ENCODE results near the gene NLGN4X. TPM values are rescaled to one million over a fixed set of nuclear protein-coding genes. Genes with fewer than 3 reads are reported as not detected.

Gene NLGN4X
- total RNA-seq, 1 donor from 2014 or later, result 4.2 TPM

DNA sequence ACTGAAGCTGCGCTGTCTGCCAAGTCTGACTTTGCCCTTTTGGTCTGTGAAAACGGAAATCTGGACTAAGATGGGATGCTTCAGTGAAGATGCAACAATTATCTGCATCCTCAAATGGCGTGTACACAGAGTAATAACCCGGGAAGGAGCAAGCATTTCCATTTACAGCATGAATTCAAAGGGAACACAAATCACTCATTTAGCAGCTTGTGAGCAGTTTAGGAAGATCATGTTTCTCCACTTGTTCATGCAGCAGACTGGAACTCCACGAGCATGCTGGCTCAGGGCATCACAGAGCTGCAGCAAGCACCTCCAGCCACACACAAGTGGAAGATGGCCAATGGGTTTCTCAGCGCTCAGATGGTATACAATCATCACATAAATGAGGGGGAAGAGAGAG, 175.5 kb downstream of the NLGN4X start:
- TF ChIP-seq, protein P1, sequence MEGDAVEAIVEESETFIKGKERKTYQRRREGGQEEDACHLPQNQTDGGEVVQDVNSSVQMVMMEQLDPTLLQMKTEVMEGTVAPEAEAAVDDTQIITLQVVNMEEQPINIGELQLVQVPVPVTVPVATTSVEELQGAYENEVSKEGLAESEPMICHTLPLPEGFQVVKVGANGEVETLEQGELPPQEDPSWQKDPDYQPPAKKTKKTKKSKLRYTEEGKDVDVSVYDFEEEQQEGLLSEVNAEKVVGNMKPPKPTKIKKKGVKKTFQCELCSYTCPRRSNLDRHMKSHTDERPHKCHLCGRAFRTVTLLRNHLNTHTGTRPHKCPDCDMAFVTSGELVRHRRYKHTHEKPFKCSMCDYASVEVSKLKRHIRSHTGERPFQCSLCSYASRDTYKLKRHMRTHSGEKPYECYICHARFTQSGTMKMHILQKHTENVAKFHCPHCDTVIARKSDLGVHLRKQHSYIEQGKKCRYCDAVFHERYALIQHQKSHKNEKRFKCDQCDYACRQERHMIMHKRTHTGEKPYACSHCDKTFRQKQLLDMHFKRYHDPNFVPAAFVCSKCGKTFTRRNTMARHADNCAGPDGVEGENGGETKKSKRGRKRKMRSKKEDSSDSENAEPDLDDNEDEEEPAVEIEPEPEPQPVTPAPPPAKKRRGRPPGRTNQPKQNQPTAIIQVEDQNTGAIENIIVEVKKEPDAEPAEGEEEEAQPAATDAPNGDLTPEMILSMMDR (IDR thresholded peaks at IDR 0.05), result no peak
- intact Hi-C loops (cut with DNase I), result no loop called here
- no peak for DNase-seq

DNA sequence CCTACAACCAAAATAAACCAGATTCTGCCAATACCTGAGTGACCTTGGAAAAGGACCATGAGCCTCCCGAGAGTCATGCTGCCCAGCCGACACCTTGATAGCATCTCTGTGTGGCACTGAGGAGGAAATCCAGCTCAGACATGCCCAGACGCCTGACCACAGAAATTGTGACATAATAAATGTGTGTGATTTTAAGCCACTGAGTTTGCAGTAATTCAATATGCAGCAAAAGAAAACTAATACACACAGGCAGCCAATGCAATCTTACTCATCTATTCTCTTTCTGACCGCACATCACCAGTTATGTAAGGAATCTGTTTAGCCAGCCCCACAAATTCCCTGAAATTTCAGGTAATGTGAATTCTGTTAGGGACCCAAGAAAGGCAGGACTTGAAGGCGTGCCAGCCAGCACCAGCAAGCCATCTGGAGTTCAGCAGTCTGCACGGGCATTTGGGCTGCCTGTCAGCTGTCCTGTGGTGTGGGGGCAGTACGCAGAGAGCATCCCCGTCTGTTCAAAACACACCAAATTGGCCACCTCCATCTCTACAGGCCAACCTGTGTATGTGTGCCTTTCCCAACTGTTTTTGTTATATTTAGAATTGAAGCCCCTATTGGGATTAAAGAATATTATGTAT, 176.4 kb downstream of the NLGN4X start:
- H3K27me3 ChIP-seq, result no peaks in the 10 kb centered on the region
- intact Hi-C loops (cut with DNase I), result no loop called here
- H3K36me3 ChIP-seq, result no peaks in the 10 kb centered on the region
- TF ChIP-seq, protein P1 (IDR thresholded peaks at IDR 0.05), result no peak
- H3K4me3 ChIP-seq, result no peak overlapping the region
- DNase-seq (no peak), ATAC-seq (no peak)
- no peaks in the 10 kb centered on the region for H3K4me1 ChIP-seq
- H3K9me3 ChIP-seq, result no peaks in the 10 kb centered on the region
- no peak overlapping the region for H3K27ac ChIP-seq

More for the DNA sequence above, 175.5 kb downstream of the NLGN4X start:
- H3K36me3 ChIP-seq, result no peaks in the 10 kb centered on the region
- no peak for ATAC-seq
- H3K4me3 ChIP-seq, result no peak overlapping the region
- no peak overlapping the region for H3K27ac ChIP-seq
- no peaks in the 10 kb centered on the region for H3K9me3 ChIP-seq
- no peaks in the 10 kb centered on the region for H3K4me1 ChIP-seq
- no peaks in the 10 kb centered on the region for H3K27me3 ChIP-seq

DNA sequence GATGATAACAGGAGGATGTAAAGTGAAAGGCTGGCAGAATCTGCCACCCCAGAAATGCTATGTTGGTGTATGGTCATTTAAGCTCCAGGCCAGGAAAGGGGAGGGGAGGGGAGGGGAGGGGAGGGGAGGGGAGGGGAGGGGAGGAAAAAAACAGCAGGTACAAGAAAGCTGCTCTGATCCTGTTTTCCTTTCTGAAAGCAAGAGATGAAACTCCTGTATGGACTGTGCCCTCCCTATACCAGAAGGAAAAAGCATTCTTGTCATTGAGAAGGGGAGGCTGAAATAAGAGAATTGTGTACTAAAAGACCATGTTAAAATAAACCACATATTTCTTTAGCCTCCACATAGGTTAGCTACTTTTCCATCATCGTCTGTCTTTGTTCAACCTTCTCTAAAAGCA, 179.5 kb downstream of the NLGN4X start:
- Histone ChIP-seq H3K9me3 (no peaks in the 10 kb centered on the region), H3K27ac (no peak overlapping the region), H3K36me3 (no peaks in the 10 kb centered on the region), H3K4me3 (no peak overlapping the region), H3K4me1 (no peaks in the 10 kb centered on the region), H3K27me3 (no peaks in the 10 kb centered on the region)
- no peak for DNase-seq
- no peak for ATAC-seq
- intact Hi-C loops (cut with DNase I), result no loop called here
- TF ChIP-seq, protein P1 (IDR thresholded peaks at IDR 0.05), result no peak

DNA sequence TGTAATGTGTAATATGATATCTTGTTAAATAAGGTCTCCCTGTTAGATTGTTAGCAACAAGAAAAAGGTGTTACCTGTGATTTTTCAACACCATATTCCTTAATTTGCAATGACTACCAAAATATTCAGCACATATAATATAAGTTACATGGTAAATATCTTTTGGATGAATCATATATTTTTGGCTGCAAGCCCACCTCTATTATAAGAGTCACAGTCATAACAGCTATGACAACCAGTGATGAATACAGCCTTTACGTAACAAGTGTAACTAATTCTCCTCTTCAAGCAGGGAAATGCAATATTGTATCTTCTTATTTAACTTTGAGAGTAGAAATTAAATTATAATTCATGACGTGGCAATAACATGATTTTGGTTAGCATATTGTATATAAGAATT, 187.0 kb downstream of the NLGN4X start:
- no peaks in the 10 kb centered on the region for H3K36me3 ChIP-seq
- ATAC-seq, result no peak
- H3K27me3 ChIP-seq, result no peaks in the 10 kb centered on the region
- no peak for DNase-seq
- H3K9me3 ChIP-seq, result no peaks in the 10 kb centered on the region
- intact Hi-C loops (cut with DNase I), result no loop called here
- no peak overlapping the region for H3K4me3 ChIP-seq
- TF ChIP-seq, protein P1 (IDR thresholded peaks at IDR 0.05), result no peak
- H3K4me1 ChIP-seq, result no peaks in the 10 kb centered on the region
- H3K27ac ChIP-seq, result no peak overlapping the region

DNA sequence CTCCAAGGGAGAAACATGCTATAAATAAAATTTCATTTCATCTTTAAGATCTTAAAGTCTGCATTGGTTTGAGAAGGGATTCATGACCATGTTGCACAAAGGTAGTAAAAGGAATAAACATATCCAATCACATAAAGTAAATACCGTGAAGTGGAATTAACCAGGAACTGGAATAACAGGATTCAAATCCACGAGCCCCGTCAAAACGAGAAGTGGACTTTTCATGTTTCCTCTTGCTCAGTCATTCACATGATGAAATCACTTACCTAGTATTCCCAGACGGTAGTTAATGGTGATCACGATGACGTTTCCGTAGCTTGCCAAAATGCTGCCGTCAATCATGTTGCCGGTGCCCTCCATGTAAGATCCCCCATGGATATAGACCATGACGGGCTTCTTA, 199.7 kb downstream of the NLGN4X start:
- Histone ChIP-seq H3K27me3 (no peaks in the 10 kb centered on the region), H3K36me3 (no peaks in the 10 kb centered on the region), H3K4me1 (no peaks in the 10 kb centered on the region), H3K9me3 (no peaks in the 10 kb centered on the region), H3K27ac (no peak overlapping the region), H3K4me3 (no peak overlapping the region)
- TF ChIP-seq, protein P1 (IDR thresholded peaks at IDR 0.05), result no peak
- DNase-seq, result no peak
- no peak for ATAC-seq
- intact Hi-C loops (cut with DNase I), result no loop called here

DNA sequence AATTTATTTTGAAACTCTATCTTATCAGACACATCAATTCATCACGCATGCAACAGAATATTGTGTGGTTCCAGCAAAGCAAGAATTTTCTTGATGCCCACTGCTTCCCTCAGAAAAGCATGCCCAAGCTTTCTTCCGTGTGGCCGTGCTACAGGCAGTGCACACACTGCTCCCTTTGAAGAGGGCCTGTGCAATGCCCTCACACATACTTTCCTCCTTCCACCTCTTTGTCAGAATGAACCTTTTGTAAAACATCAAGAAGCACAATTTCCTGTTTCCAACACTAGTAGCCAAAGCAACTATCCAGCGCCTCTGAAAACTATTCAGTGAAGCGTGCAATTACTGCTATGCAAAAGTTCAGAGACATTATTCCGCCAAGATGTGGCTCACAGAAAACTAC, 201.7 kb downstream of the NLGN4X start:
- TF ChIP-seq, protein P1 (IDR thresholded peaks at IDR 0.05), result no peak
- H3K4me1 ChIP-seq, result no peaks in the 10 kb centered on the region
- no peaks in the 10 kb centered on the region for H3K36me3 ChIP-seq
- H3K27ac ChIP-seq, result no peak overlapping the region
- no peak for ATAC-seq
- H3K4me3 ChIP-seq, result no peak overlapping the region
- no peaks in the 10 kb centered on the region for H3K9me3 ChIP-seq
- no peaks in the 10 kb centered on the region for H3K27me3 ChIP-seq
- no peak for DNase-seq
- intact Hi-C loops (cut with DNase I), result no loop called here
